Ascending aorta (tissue), 2 donors: Measurements from ENCODE around the gene PABPC3. TPM values are rescaled to one million over a fixed set of nuclear protein-coding genes. Genes with fewer than 3 reads are reported as not detected.
A peak's percentile ranks its signal among the peaks of the same experiment; 100 is the strongest.

Experiments
- DNase-seq, 2 donors: peaks; one replicate each; pipeline ENCODE4 v3.0.0-alpha.2; 2019; ENCODE audit warnings: low spot score in 2 of 2
- H3K27ac ChIP-seq, 2 donors: fragments of 200-600 bp; sonication (generic); one replicate each; pipeline ENCODE4 v1.5.1; 2016 to 2017; ENCODE audit warnings: mild to moderate bottlenecking in 1 of 2
- H3K27me3 ChIP-seq: fragments of 200-600 bp; sonication (generic); one replicate; pipeline ENCODE4 v1.5.1; 2017
- H3K36me3 ChIP-seq, 2 donors: fragments of 200-600 bp; sonication (generic); one replicate each; pipeline ENCODE4 v1.5.1; 2016
- H3K4me1 ChIP-seq, 2 donors: fragments of 200-600 bp; sonication (generic); one replicate each; pipeline ENCODE4 v1.5.1; 2016 to 2017; ENCODE audit warnings: mild to moderate bottlenecking in 1 of 2
- H3K4me3 ChIP-seq, 2 donors: fragments of 200-600 bp; sonication (generic); one replicate each; pipeline ENCODE4 v1.5.1; 2016 to 2017; ENCODE audit warnings: mild to moderate bottlenecking in 1 of 2
- H3K9me3 ChIP-seq, 2 donors: fragments of 200-600 bp; sonication (generic); one replicate each; pipeline ENCODE4 v1.5.1; 2016
- intact Hi-C: fragments of 100-400 bp; cut with DNase I; formaldehyde crosslinking; loops from one replicate; pipeline ENCODE4 v1.15.1; 2023
- total RNA-seq: library from RNA; depleted of rRNA; stranded (reverse); fragments of >200 nt; gene quantifications from one replicate; pipeline ENCODE4 v1.1.0, GENCODE V29; 2016
- TF ChIP-seq, protein P1 (sequence below), 3 experiments: fragments of 200-600 bp in 2 of 3; fragments of 450-650 bp in 1 of 3; sonication (generic) in 2 of 3; IDR thresholded peaks; one replicate each; pipeline ENCODE4 v1.5.1; 2016 to 2019; ENCODE audit warnings: antibody characterized with exemption in 3 of 3, mild to moderate bottlenecking in 1 of 3, moderate library complexity in 1 of 3

The PABPC3 gene
- total RNA-seq, 1 donor from 2014 or later, result not detected

DNA sequence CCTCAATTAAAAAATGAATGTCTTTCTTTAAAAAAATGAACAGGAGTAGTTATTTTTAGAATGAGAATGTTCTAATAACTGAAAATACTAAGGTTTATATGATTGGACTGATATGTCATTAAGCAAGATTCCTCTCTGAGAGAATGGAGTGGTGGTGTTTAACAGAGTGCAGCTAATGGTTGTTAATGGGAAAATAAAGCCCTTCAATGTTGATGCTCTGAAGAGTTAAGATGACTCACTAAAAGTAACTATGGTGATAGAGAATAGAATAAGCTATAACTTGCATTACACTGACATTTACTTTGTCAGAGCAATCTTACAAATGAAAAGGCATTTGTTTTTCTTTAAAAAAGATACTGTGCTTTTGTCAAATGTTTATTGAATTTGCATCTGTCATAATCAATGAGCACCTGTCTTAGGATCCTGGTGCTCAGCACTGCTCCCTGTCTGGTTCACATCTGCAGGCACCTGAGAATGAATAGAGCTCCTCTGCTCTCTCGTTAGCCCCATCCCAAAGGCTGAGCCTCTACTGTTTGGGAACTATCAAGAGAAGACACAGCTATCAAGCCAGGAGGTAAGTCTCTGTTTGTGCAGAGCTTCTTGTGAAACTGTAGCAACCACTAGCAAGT, 15.1 kb downstream of the PABPC3 start:
- no peaks in the 10 kb centered on the region for H3K36me3 ChIP-seq
- no peak overlapping the region for H3K4me3 ChIP-seq
- H3K27ac ChIP-seq, result no peak overlapping the region
- no peaks in the 10 kb centered on the region for H3K27me3 ChIP-seq
- no peaks in the 10 kb centered on the region for H3K4me1 ChIP-seq
- H3K9me3 ChIP-seq, result no peaks in the 10 kb centered on the region
- intact Hi-C loops, result loop anchor here (10.0 kb wide), 1 partner anchor 116 kb away; no protein-coding TSS in a partner anchor
- no peak for DNase-seq
- TF ChIP-seq, protein P1, sequence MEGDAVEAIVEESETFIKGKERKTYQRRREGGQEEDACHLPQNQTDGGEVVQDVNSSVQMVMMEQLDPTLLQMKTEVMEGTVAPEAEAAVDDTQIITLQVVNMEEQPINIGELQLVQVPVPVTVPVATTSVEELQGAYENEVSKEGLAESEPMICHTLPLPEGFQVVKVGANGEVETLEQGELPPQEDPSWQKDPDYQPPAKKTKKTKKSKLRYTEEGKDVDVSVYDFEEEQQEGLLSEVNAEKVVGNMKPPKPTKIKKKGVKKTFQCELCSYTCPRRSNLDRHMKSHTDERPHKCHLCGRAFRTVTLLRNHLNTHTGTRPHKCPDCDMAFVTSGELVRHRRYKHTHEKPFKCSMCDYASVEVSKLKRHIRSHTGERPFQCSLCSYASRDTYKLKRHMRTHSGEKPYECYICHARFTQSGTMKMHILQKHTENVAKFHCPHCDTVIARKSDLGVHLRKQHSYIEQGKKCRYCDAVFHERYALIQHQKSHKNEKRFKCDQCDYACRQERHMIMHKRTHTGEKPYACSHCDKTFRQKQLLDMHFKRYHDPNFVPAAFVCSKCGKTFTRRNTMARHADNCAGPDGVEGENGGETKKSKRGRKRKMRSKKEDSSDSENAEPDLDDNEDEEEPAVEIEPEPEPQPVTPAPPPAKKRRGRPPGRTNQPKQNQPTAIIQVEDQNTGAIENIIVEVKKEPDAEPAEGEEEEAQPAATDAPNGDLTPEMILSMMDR (IDR thresholded peaks at IDR 0.05), result no peak

- Histone ChIP-seq H3K4me3 (no peak overlapping the region), H3K27ac (no peak overlapping the region), H3K36me3 (no peaks in the 10 kb centered on the region), H3K4me1 (no peaks in the 10 kb centered on the region), H3K9me3 (no peaks in the 10 kb centered on the region), H3K27me3 (no peaks in the 10 kb centered on the region)
- TF ChIP-seq, protein P1 (IDR thresholded peaks at IDR 0.05), result no peak
- no peak for DNase-seq
- intact Hi-C loops, result loop anchor here (10.0 kb wide), 1 partner anchor 117 kb away; no protein-coding TSS in a partner anchor
Measured at GRCh38 chr13:25111585-25111956, 15.6 kb downstream of the PABPC3 start.

- Histone ChIP-seq H3K36me3 (no peaks in the 10 kb centered on the region), H3K27ac (no peak overlapping the region), H3K4me3 (no peak overlapping the region), H3K4me1 (no peaks in the 10 kb centered on the region), H3K27me3 (no peaks in the 10 kb centered on the region), H3K9me3 (no peaks in the 10 kb centered on the region)
- intact Hi-C loops, result loop anchor here (10.0 kb wide), 1 partner anchor 118 kb away; no protein-coding TSS in a partner anchor
- TF ChIP-seq, protein P1 (IDR thresholded peaks at IDR 0.05), result no peak
- DNase-seq, result no peak
Measured at GRCh38 chr13:25112695-25113255, 16.8 kb downstream of the PABPC3 start.

DNA sequence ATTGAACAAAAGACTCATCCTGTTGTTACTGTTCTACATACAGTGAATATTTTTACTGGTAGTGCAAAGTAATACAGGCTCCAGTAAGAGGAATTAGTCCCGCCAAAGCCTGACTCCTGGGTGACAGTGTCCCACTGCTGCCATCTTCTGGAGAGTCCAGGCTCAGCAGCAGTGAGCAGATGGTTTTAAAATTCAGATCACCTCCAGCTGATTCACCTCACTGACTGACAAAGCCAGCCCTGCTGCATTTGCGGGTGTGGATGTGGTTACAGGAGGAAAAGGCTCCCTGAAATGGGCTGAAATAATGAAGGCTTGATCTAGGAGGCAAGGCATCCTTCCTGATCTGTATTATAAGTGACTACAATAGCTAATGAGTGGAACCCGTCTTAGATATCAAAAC, 18.3 kb downstream of the PABPC3 start:
- H3K4me3 ChIP-seq, result no peak overlapping the region
- intact Hi-C loops, result loop anchor here (10.0 kb wide), 1 partner anchor 119 kb away; no protein-coding TSS in a partner anchor
- no peaks in the 10 kb centered on the region for H3K36me3 ChIP-seq

GRCh38 chr13:25116044-25116443, 20.1 kb downstream of the PABPC3 start:
- TF ChIP-seq, protein P1 (IDR thresholded peaks at IDR 0.05), result no peak
- DNase-seq, result no peak
- Histone ChIP-seq H3K36me3 (no peaks in the 10 kb centered on the region), H3K4me1 (no peaks in the 10 kb centered on the region), H3K9me3 (no peaks in the 10 kb centered on the region), H3K4me3 (no peak overlapping the region), H3K27ac (no peak overlapping the region), H3K27me3 (no peaks in the 10 kb centered on the region)
- intact Hi-C loops, result loop anchor here (10.0 kb wide), 1 partner anchor 121 kb away; no protein-coding TSS in a partner anchor

More for the DNA sequence above, 18.3 kb downstream of the PABPC3 start:
- peak in 1 of 2 donors; percentile 65 for DNase-seq
- H3K27me3 ChIP-seq, result no peaks in the 10 kb centered on the region
- TF ChIP-seq, protein P1 (IDR thresholded peaks at IDR 0.05), result peak; percentile 15 to 65 (median 60)
- no peak overlapping the region for H3K27ac ChIP-seq
- H3K4me1 ChIP-seq, result no peaks in the 10 kb centered on the region
- H3K9me3 ChIP-seq, result no peaks in the 10 kb centered on the region
